ENCODE measurements around the gene FAM187B. TPM values are rescaled to one million over a fixed set of nuclear protein-coding genes. Genes with fewer than 3 reads are reported as not detected.

FAM187B gene
- total RNA-seq, 1 donor from 2014 or later = not detected

- Histone ChIP-seq H3K36me3 (peaks cover 3 to 18% of the 10 kb centered on the region in 2 donors), H3K27ac (peak overlapping the region; percentile 89), H3K4me3 (peak overlapping the region; percentile 66 to 76), H3K27me3 (no peaks in the 10 kb centered on the region), H3K9me3 (no peaks in the 10 kb centered on the region), H3K4me1 (peaks cover 57% of the 10 kb centered on the region)
- intact Hi-C loops (cut with DNase I) = loop anchor here (5.0 kb wide), 1 partner anchor 124 kb away; the partner anchor contains the start of gene FXYD7
- TF ChIP-seq CTCF (IDR thresholded peaks at IDR 0.05) (peak in 1 of 3 experiments; percentile 7), POLR2A (IDR thresholded peaks at IDR 0.05) (no peak)
- DNase-seq (ENCODE audit: extremely low spot score in 2 of 2) = no peak
Observed at GRCh38 chr19:35266520-35267352, 38.2 kb upstream of the FAM187B start.

- H3K36me3 ChIP-seq = peaks cover under 1 to 10% of the 10 kb centered on the region in 2 donors
- H3K9me3 ChIP-seq = no peaks in the 10 kb centered on the region
- H3K4me3 ChIP-seq = no peak overlapping the region
- peak overlapping the region; percentile 89 for H3K27ac ChIP-seq
- no peaks in the 10 kb centered on the region for H3K27me3 ChIP-seq
- intact Hi-C loops (cut with DNase I) = loop anchor here (5.0 kb wide), 1 partner anchor 124 kb away; the partner anchor contains the start of gene FXYD7
- DNase-seq (ENCODE audit: extremely low spot score in 2 of 2) = no peak
- H3K4me1 ChIP-seq = peaks cover 59% of the 10 kb centered on the region
- no peak for TF ChIP-seq CTCF (IDR thresholded peaks at IDR 0.05)
- no peak for TF ChIP-seq POLR2AphosphoS5 (IDR thresholded peaks at IDR 0.05; ENCODE audit: insufficient read depth in 1 of 2, low read depth in 1 of 2)
- no peak for TF ChIP-seq POLR2A (IDR thresholded peaks at IDR 0.05)
Observed at GRCh38 chr19:35265900-35266519, 37.5 kb upstream of the FAM187B start.

- H3K27me3 ChIP-seq = no peaks in the 10 kb centered on the region
- intact Hi-C loops (cut with DNase I) = loop anchor here (5.0 kb wide), 1 partner anchor 123 kb away; the partner anchor contains the start of gene FXYD7
- no peaks in the 10 kb centered on the region for H3K9me3 ChIP-seq
- peak overlapping the region; percentile 89 for H3K27ac ChIP-seq
- peaks cover 0 to 3% of the 10 kb centered on the region in 2 donors for H3K36me3 ChIP-seq
- no peak for TF ChIP-seq POLR2AphosphoS5 (IDR thresholded peaks at IDR 0.05; ENCODE audit: insufficient read depth in 1 of 2, low read depth in 1 of 2)
- no peak for TF ChIP-seq POLR2A (IDR thresholded peaks at IDR 0.05)
- TF ChIP-seq CTCF (IDR thresholded peaks at IDR 0.05) = no peak
- H3K4me3 ChIP-seq = no peak overlapping the region
- DNase-seq (ENCODE audit: extremely low spot score in 2 of 2) = peak in 1 of 2 donors; percentile 88
- H3K4me1 ChIP-seq = peaks cover 55% of the 10 kb centered on the region
Observed at GRCh38 chr19:35265126-35265899, 36.8 kb upstream of the FAM187B start.

- TF ChIP-seq POLR2A (IDR thresholded peaks at IDR 0.05) = no peak
- TF ChIP-seq POLR2AphosphoS5 (IDR thresholded peaks at IDR 0.05; ENCODE audit: insufficient read depth in 1 of 2, low read depth in 1 of 2) = no peak
- TF ChIP-seq CTCF (IDR thresholded peaks at IDR 0.05) = no peak
- no peaks in the 10 kb centered on the region for H3K36me3 ChIP-seq
- no peak overlapping the region for H3K27ac ChIP-seq
- no peak overlapping the region for H3K4me3 ChIP-seq
- no peaks in the 10 kb centered on the region for H3K27me3 ChIP-seq
- H3K9me3 ChIP-seq = no peaks in the 10 kb centered on the region
- peaks cover 47% of the 10 kb centered on the region for H3K4me1 ChIP-seq
- intact Hi-C loops (cut with DNase I) = loop anchor here (5.0 kb wide), 1 partner anchor 122 kb away; the partner anchor contains the start of gene FXYD7
- DNase-seq (ENCODE audit: extremely low spot score in 2 of 2) = peak in 1 of 2 donors; percentile 85
Observed at GRCh38 chr19:35264268-35265125, 36.0 kb upstream of the FAM187B start.
